Measurements from ENCODE around the gene KCNK13. TPM values are rescaled to one million over a fixed set of nuclear protein-coding genes. Genes with fewer than 3 reads are reported as not detected.
A peak's percentile ranks its signal among the peaks of the same experiment; 100 is the strongest.

KCNK13 gene
- total and polyA plus RNA-seq, 9 of the 15 experiments (the other 6 are each of a cell fraction or from before 2014, with no cell fraction given): 0.03 to 0.05 TPM; not detected in 7

DNA sequence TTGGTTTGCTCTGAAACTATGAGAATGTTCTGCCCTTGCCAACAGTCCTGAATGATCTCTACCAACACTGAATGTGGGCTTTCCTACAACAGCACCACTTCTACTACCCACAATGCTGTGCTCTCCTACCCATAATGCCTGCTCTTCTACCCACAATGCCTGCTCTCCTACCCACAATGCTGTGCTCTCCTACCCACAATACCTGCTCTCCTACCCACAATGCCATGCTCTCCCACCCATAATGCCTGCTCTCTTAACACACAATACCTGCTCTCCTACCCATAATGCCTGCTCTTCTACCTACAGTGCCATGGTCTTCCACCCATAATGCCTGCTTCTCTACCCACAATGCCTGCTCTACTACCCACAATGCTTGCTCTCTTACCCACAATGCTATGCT is 92.3 kb downstream of the KCNK13 start:
- no peak for FAIRE-seq

More for the DNA sequence above, 92.3 kb downstream of the KCNK13 start:
- Histone ChIP-seq H3K36me3 (ENCODE audit: control insufficient read depth, insufficient read depth, low read length) (no peaks in the 10 kb centered on the region), H3K9ac (ENCODE audit: insufficient read depth in 1 of 2, low read depth in 2 of 2, low read length in 2 of 2) (no peak overlapping the region), H3K27me3 (ENCODE audit: control insufficient read depth in 2 of 2, insufficient read depth in 2 of 2, low read length in 2 of 2) (no peaks in the 10 kb centered on the region; a peak in 1 of 5 replicates), H3K9me1 (ENCODE audit: control insufficient read depth, insufficient read depth, low read length) (no peaks in the 10 kb centered on the region), H4K20me1 (replicated peaks; ENCODE audit: control insufficient read depth, insufficient read depth, low read length) (no peaks in the 10 kb centered on the region), H3K9me3 (replicated peaks; ENCODE audit: control insufficient read depth, insufficient read depth, low read depth, low read length) (no peaks in the 10 kb centered on the region), H3K4me3 (no peak overlapping the region), H3K79me2 (ENCODE audit: control insufficient read depth, insufficient read depth, low read length) (no peaks in the 10 kb centered on the region), H3K4me1 (replicated peaks in 1 of 2; ENCODE audit: control insufficient read depth in 2 of 2, insufficient read depth in 2 of 2, low read length in 2 of 2) (no peaks in the 10 kb centered on the region), H2AFZ (ENCODE audit: low read depth, low read length) (no peak overlapping the region), H3K27ac (ENCODE audit: extremely low read depth, low read depth, low read length) (no peak overlapping the region), H3K4me2 (ENCODE audit: insufficient read depth, low read length) (no peak overlapping the region)
- in situ Hi-C loops (cut with MboI): no loop called here
- ChIA-PET CTCF (ENCODE audit: low intra/inter-chr PET ratio) (no interaction called here), POLR2A (no interaction called here)
- intact Hi-C loops (cut with micrococcal nuclease): no loop called here
- peak; percentile 44; the same call in 1 of the 2 replicates for TF ChIP-seq DIDO1 (tag; IDR thresholded peaks at IDR 0.05; ENCODE audit: low read depth)
- peak; percentile 69; the same call in 1 of the 2 replicates for TF ChIP-seq EHMT2 (IDR thresholded peaks at IDR 0.05)
- peak; percentile 58; the same call in 1 of the 2 replicates for TF ChIP-seq ZNF143 (CRISPR knock-in tag; IDR thresholded peaks at IDR 0.05)
- peak in 1 of 2 experiments; percentile 93 for TF ChIP-seq AFF1 (IDR thresholded peaks at IDR 0.05; ENCODE audit: low read depth in 1 of 2, partially characterized antibody in 2 of 2)
- no peak for TF ChIP-seq GTF3C2 (IDR thresholded peaks at IDR 0.05; ENCODE audit: borderline replicate concordance, extremely low read depth, insufficient read length)
- DNase-seq (ENCODE audit: extremely low read depth in 1 of 4, low spot score in 3 of 4): no peak
- no peak for ATAC-seq
- BruUV-seq (replicated peaks): no TSS peak
